Measurements from ENCODE around the gene ESRP2.

ESRP2 gene

GRCh38 chr16:68234188-68235107, 1.5 kb downstream of the ESRP2 start:
- TF ChIP-seq FOXP2 (optimal IDR thresholded peaks at IDR 0.05; ENCODE audit: borderline replicate concordance, extremely low read depth, extremely low read length, insufficient read depth) (no peak), SIN3A (IDR thresholded peaks at IDR 0.05; ENCODE audit: borderline replicate concordance, insufficient read depth, low read length) (no peak), POLR2AphosphoS5 (IDR thresholded peaks at IDR 0.05; ENCODE audit: low read depth, low read length) (no peak), TAF1 (IDR thresholded peaks at IDR 0.05; ENCODE audit: borderline replicate concordance, insufficient read depth, low read length) (no peak)
- TF ChIP-seq, protein P1, sequence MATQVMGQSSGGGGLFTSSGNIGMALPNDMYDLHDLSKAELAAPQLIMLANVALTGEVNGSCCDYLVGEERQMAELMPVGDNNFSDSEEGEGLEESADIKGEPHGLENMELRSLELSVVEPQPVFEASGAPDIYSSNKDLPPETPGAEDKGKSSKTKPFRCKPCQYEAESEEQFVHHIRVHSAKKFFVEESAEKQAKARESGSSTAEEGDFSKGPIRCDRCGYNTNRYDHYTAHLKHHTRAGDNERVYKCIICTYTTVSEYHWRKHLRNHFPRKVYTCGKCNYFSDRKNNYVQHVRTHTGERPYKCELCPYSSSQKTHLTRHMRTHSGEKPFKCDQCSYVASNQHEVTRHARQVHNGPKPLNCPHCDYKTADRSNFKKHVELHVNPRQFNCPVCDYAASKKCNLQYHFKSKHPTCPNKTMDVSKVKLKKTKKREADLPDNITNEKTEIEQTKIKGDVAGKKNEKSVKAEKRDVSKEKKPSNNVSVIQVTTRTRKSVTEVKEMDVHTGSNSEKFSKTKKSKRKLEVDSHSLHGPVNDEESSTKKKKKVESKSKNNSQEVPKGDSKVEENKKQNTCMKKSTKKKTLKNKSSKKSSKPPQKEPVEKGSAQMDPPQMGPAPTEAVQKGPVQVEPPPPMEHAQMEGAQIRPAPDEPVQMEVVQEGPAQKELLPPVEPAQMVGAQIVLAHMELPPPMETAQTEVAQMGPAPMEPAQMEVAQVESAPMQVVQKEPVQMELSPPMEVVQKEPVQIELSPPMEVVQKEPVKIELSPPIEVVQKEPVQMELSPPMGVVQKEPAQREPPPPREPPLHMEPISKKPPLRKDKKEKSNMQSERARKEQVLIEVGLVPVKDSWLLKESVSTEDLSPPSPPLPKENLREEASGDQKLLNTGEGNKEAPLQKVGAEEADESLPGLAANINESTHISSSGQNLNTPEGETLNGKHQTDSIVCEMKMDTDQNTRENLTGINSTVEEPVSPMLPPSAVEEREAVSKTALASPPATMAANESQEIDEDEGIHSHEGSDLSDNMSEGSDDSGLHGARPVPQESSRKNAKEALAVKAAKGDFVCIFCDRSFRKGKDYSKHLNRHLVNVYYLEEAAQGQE (IDR thresholded peaks at IDR 0.05; ENCODE audit: insufficient read depth in 1 of 2, low read depth in 2 of 2, low read length in 2 of 2), result no peak

DNA sequence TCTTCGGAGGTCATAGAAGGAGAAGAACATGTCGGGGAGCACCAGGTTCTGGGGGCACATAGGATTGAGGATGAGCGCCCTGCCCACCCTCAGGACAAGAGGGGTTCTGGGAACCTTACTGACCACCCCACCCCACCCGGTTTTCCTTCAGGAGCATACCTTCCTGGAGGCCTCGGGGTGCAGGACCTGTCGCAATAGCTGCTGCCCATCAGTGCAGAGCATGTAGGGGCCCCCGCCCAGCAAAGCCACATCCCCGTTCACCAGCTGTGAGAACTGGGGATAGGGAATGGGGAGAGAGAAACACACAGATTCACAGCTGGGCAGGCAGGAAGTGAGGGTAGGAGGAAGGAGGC, 2.1 kb downstream of the ESRP2 start:
- TF ChIP-seq SIN3A (IDR thresholded peaks at IDR 0.05; ENCODE audit: borderline replicate concordance, insufficient read depth, low read length) (no peak), TAF1 (IDR thresholded peaks at IDR 0.05; ENCODE audit: borderline replicate concordance, insufficient read depth, low read length) (no peak), FOXP2 (optimal IDR thresholded peaks at IDR 0.05; ENCODE audit: borderline replicate concordance, extremely low read depth, extremely low read length, insufficient read depth) (no peak)

GRCh38 chr16:68233085-68233834, 2.7 kb downstream of the ESRP2 start:
- TF ChIP-seq, protein P1 (IDR thresholded peaks at IDR 0.05; ENCODE audit: insufficient read depth in 1 of 2, low read depth in 2 of 2, low read length in 2 of 2), result no peak
- TF ChIP-seq TAF1 (IDR thresholded peaks at IDR 0.05; ENCODE audit: borderline replicate concordance, insufficient read depth, low read length) (no peak), SIN3A (IDR thresholded peaks at IDR 0.05; ENCODE audit: borderline replicate concordance, insufficient read depth, low read length) (no peak), FOXP2 (optimal IDR thresholded peaks at IDR 0.05; ENCODE audit: borderline replicate concordance, extremely low read depth, extremely low read length, insufficient read depth) (no peak), POLR2AphosphoS5 (IDR thresholded peaks at IDR 0.05; ENCODE audit: low read depth, low read length) (no peak)

GRCh38 chr16:68232335-68232734, 3.6 kb downstream of the ESRP2 start:
- no peak for TF ChIP-seq POLR2AphosphoS5 (IDR thresholded peaks at IDR 0.05; ENCODE audit: low read depth, low read length)
- TF ChIP-seq FOXP2 (optimal IDR thresholded peaks at IDR 0.05; ENCODE audit: borderline replicate concordance, extremely low read depth, extremely low read length, insufficient read depth), result no peak
- TF ChIP-seq, protein P1 (IDR thresholded peaks at IDR 0.05; ENCODE audit: insufficient read depth in 1 of 2, low read depth in 2 of 2, low read length in 2 of 2), result no peak
- TF ChIP-seq SIN3A (IDR thresholded peaks at IDR 0.05; ENCODE audit: borderline replicate concordance, insufficient read depth, low read length), result no peak
- TF ChIP-seq TAF1 (IDR thresholded peaks at IDR 0.05; ENCODE audit: borderline replicate concordance, insufficient read depth, low read length), result no peak

DNA sequence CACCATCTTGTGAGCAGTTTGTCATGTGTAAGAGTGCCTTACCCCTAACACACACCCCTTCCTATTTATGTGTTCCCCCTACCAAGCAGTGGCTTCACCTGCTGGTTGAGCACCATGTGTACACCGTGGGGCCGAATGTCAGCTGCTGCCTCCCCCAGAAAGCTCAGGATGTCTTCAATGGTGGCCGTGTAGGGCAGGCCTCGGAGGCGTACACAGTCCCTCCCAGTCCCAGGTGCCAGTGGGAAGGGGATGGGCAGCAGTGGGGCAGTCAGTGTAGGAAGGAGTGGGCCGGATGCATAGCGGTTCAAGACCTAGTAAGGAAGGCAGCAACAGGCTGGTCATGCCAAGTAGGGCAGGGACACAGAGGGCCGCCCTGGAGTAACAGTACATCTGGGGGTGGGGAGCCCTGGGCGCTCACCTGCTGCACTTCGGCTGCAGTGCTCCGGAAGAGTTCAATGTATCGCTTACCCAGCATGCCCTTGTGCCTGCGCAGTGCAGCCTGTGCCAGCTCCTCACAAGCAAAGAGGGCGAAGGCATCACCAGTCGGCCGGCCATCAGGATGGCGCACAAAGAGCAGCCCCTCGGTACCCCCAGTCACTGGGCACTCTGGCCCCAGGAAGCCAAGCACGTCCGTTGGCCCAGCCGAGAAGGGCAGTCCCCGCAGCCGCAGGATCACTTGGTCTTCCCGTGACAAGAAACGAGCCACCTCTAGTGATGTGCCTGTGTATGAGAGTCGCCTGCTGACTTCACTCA, 4.4 kb downstream of the ESRP2 start:
- TF ChIP-seq POLR2AphosphoS5 (IDR thresholded peaks at IDR 0.05; ENCODE audit: low read depth, low read length) (no peak), SIN3A (IDR thresholded peaks at IDR 0.05; ENCODE audit: borderline replicate concordance, insufficient read depth, low read length) (no peak), FOXP2 (optimal IDR thresholded peaks at IDR 0.05; ENCODE audit: borderline replicate concordance, extremely low read depth, extremely low read length, insufficient read depth) (no peak), TAF1 (IDR thresholded peaks at IDR 0.05; ENCODE audit: borderline replicate concordance, insufficient read depth, low read length) (no peak)
- TF ChIP-seq, protein P1 (IDR thresholded peaks at IDR 0.05; ENCODE audit: insufficient read depth in 1 of 2, low read depth in 2 of 2, low read length in 2 of 2), result no peak

All from PFSK-1 (cell line).